Skeletal muscle satellite cell (primary cell): ENCODE measurements around the gene AFF2.

ENCODE experiments used
- H3K27me3 ChIP-seq: 2 replicates; pipeline ENCODE4 v1.7.0; 2013; ENCODE audit warnings: low read length; ENCODE audit not compliant: control insufficient read depth, insufficient read depth
- H3K36me3 ChIP-seq: 2 replicates; pipeline ENCODE4 v1.7.0; 2013; ENCODE audit warnings: mild to moderate bottlenecking, control low read depth, low read length; ENCODE audit not compliant: insufficient read depth
- H3K4me1 ChIP-seq: 2 replicates; pipeline ENCODE4 v1.7.0; 2013; ENCODE audit warnings: low read length; ENCODE audit not compliant: control insufficient read depth, insufficient read depth
- H3K4me2 ChIP-seq: 2 replicates; pipeline ENCODE4 v1.7.0; 2013; ENCODE audit warnings: mild to moderate bottlenecking, low read length
- H3K4me3 ChIP-seq: 2 replicates; pipeline ENCODE4 v1.7.0; 2013; ENCODE audit warnings: low read length
- H3K9ac ChIP-seq: 2 replicates; pipeline ENCODE4 v1.7.0; 2013; ENCODE audit warnings: mild to moderate bottlenecking, low read depth, low read length, moderate library complexity
- H3K9me3 ChIP-seq: replicated peaks from 2 replicates; pipeline ENCODE4 v1.7.0; 2013; ENCODE audit warnings: mild to moderate bottlenecking, control low read depth, low read length

The AFF2 gene

DNA sequence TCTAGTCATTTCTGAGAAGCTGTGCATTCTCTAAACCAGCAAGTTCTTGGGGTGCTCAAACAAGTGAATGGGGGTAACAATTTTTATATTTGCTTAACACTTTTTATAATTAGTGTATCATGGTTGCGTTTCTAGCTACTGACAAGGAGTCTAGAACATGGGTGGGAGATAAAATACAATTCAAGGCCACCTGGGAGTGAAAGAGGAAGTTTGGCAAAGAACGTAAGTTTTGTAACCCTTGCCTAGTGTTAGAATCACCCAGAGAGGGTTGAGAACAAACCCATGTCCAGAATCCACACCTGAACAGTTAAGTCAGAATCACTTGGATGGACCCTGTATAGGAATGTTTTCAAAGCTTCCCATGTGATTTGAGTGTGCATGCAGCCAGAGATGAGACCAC, 92.7 kb downstream of the AFF2 start:
- H3K9ac ChIP-seq = no peak overlapping the region
- H3K27me3 ChIP-seq = no peaks in the 10 kb centered on the region
- no peak overlapping the region for H3K4me2 ChIP-seq
- no peaks in the 10 kb centered on the region for H3K4me1 ChIP-seq
- peaks cover 3% of the 10 kb centered on the region for H3K9me3 ChIP-seq
- no peaks in the 10 kb centered on the region for H3K36me3 ChIP-seq
- H3K4me3 ChIP-seq = no peak overlapping the region

DNA sequence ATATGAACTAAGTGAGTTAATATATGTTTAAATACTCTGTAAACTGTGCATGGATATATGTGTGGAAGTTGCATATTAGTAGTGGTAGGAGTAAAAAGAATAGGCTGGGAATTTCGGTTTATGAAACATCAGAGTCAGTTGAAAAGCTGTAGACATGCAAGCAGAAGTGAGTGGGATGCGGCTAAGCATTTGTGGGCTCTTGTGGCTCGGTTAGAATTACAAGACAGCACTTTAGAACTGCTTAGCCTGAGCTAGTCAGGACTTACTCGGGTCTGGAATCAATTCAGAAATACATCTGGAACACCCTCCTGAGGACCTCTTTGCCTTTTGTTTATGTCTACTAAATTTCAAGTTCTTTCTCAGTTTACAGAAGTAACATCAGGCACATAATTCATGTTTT, 93.6 kb downstream of the AFF2 start:
- peaks cover 3% of the 10 kb centered on the region for H3K9me3 ChIP-seq
- no peaks in the 10 kb centered on the region for H3K4me1 ChIP-seq
- H3K27me3 ChIP-seq = no peaks in the 10 kb centered on the region
- no peaks in the 10 kb centered on the region for H3K36me3 ChIP-seq
- no peak overlapping the region for H3K9ac ChIP-seq
- no peak overlapping the region for H3K4me3 ChIP-seq
- H3K4me2 ChIP-seq = no peak overlapping the region

DNA sequence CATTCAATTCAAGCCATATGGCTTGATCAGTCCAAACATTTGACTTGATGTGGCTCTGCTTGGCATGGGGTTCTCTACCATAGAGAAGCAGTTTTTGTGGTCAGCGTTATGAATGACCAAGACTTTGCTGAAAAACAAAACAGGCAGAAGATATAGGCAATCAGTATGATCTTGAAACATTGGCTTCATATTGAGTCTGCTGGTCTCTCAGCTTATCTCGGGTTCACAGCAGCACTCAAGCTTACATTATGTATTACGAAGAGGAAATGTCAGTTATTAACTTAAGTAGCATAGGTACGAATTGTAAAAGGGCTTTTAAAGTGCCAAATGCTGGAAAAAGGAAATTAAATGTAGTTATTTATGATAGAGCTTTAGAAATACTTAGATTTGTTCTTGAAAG, 99.0 kb downstream of the AFF2 start:
- Histone ChIP-seq H3K9me3 (peaks cover 3% of the 10 kb centered on the region), H3K9ac (no peak overlapping the region), H3K4me1 (no peaks in the 10 kb centered on the region), H3K36me3 (no peaks in the 10 kb centered on the region), H3K4me2 (no peak overlapping the region), H3K4me3 (no peak overlapping the region), H3K27me3 (no peaks in the 10 kb centered on the region)

- no peak overlapping the region for H3K9ac ChIP-seq
- no peak overlapping the region for H3K4me2 ChIP-seq
- no peaks in the 10 kb centered on the region for H3K4me1 ChIP-seq
- no peaks in the 10 kb centered on the region for H3K27me3 ChIP-seq
- H3K4me3 ChIP-seq = no peak overlapping the region
- peaks cover 3% of the 10 kb centered on the region for H3K9me3 ChIP-seq
- no peaks in the 10 kb centered on the region for H3K36me3 ChIP-seq
These were observed 99.7 kb downstream of the AFF2 start for GRCh38 chrX:148600131-148600530.

GRCh38 chrX:148600581-148600980, 100.2 kb downstream of the AFF2 start:
- Histone ChIP-seq H3K9me3 (peaks cover 3% of the 10 kb centered on the region), H3K4me1 (no peaks in the 10 kb centered on the region), H3K9ac (no peak overlapping the region), H3K4me3 (no peak overlapping the region), H3K4me2 (no peak overlapping the region), H3K27me3 (no peaks in the 10 kb centered on the region), H3K36me3 (no peaks in the 10 kb centered on the region)

DNA sequence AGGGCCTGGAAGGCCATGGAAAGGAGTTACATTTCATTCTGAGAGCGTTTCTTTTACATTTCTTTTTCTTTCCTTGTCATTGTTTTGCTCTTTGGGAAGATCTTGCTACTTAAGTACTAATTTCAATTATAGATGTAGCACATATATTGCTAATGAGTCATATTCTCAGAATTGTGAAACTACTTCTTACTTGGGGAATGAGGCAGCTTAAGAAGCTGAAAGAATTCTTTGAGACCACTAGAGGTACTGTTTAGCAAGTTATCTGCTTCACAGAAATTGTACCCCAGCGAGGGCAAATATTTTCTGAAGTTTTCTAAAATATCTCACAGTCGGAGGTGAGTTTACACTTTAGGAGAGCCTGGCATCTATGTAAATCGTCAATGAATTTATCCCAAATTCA, 100.6 kb downstream of the AFF2 start:
- H3K4me3 ChIP-seq = no peak overlapping the region
- H3K4me2 ChIP-seq = no peak overlapping the region
- H3K9me3 ChIP-seq = no peaks in the 10 kb centered on the region
- H3K4me1 ChIP-seq = no peaks in the 10 kb centered on the region
- no peaks in the 10 kb centered on the region for H3K36me3 ChIP-seq
- H3K9ac ChIP-seq = no peak overlapping the region
- no peaks in the 10 kb centered on the region for H3K27me3 ChIP-seq

- H3K4me1 ChIP-seq = no peaks in the 10 kb centered on the region
- H3K9me3 ChIP-seq = no peaks in the 10 kb centered on the region
- no peaks in the 10 kb centered on the region for H3K36me3 ChIP-seq
- no peak overlapping the region for H3K4me2 ChIP-seq
- H3K9ac ChIP-seq = no peak overlapping the region
- no peaks in the 10 kb centered on the region for H3K27me3 ChIP-seq
- no peak overlapping the region for H3K4me3 ChIP-seq
These were observed 109.3 kb downstream of the AFF2 start for GRCh38 chrX:148609515-148610327.

GRCh38 chrX:148610328-148610698, 109.9 kb downstream of the AFF2 start:
- Histone ChIP-seq H3K9ac (no peak overlapping the region), H3K36me3 (no peaks in the 10 kb centered on the region)

DNA sequence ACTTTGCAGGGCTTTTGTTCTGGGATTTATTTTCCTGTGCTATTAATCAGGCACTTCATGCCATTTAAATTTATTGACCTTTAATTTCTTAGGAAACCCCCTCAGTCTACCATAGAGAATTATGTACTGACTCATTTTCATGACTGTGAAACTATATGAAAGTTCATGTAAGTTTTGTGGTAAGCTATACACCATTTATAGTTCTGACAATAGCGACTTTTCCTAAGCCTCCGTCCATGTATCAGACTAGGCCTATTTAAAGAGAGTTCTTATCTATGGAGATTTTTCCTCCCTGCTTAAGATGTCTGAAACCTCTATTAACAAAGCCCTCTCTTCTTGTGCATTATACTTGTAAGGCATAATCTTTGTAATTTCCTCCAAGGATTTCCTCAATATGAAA, 111.6 kb downstream of the AFF2 start:
- Histone ChIP-seq H3K27me3 (no peaks in the 10 kb centered on the region), H3K9me3 (no peaks in the 10 kb centered on the region), H3K4me2 (no peak overlapping the region), H3K36me3 (no peaks in the 10 kb centered on the region), H3K9ac (no peak overlapping the region), H3K4me3 (no peak overlapping the region), H3K4me1 (no peaks in the 10 kb centered on the region)

More at GRCh38 chrX:148610328-148610698, 109.9 kb downstream of the AFF2 start:
- H3K27me3 ChIP-seq = no peaks in the 10 kb centered on the region
- H3K4me1 ChIP-seq = no peaks in the 10 kb centered on the region
- no peak overlapping the region for H3K4me2 ChIP-seq
- H3K9me3 ChIP-seq = no peaks in the 10 kb centered on the region
- H3K4me3 ChIP-seq = no peak overlapping the region

GRCh38 chrX:148612431-148612830, 112.0 kb downstream of the AFF2 start:
- Histone ChIP-seq H3K4me1 (no peaks in the 10 kb centered on the region), H3K9me3 (no peaks in the 10 kb centered on the region), H3K9ac (no peak overlapping the region), H3K4me3 (no peak overlapping the region), H3K27me3 (no peaks in the 10 kb centered on the region), H3K4me2 (no peak overlapping the region), H3K36me3 (no peaks in the 10 kb centered on the region)

DNA sequence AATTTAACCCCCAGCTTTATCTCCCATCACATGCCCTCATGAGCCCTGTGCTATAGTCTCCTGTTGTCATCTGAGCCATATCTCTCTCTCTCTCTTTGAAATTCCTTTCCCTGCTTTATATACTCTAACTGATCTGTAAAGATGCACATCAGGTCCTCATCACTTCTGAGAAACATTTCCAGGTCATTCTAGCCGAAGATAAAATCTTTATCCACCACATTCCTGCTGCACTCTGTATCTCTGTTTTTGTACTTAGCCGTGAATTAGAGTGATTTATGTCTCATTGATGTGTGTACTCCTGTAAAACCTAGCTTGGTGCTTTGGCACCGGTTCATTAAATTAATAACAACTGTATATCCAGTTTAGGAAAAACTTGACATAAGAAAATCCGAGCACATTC, 113.2 kb downstream of the AFF2 start:
- Histone ChIP-seq H3K9me3 (no peaks in the 10 kb centered on the region), H3K4me2 (no peak overlapping the region), H3K4me1 (no peaks in the 10 kb centered on the region), H3K27me3 (no peaks in the 10 kb centered on the region), H3K4me3 (no peak overlapping the region), H3K9ac (no peak overlapping the region), H3K36me3 (no peaks in the 10 kb centered on the region)

- H3K27me3 ChIP-seq = no peaks in the 10 kb centered on the region
- H3K9me3 ChIP-seq = no peaks in the 10 kb centered on the region
- no peak overlapping the region for H3K9ac ChIP-seq
- no peak overlapping the region for H3K4me2 ChIP-seq
- H3K4me1 ChIP-seq = no peaks in the 10 kb centered on the region
- no peaks in the 10 kb centered on the region for H3K36me3 ChIP-seq
- no peak overlapping the region for H3K4me3 ChIP-seq
These were observed 115.1 kb downstream of the AFF2 start for GRCh38 chrX:148615491-148615890.
